ENCODE results near the gene DSCAML1.
"Not testable (repeated sequence)": the region's sequence is repeated elsewhere in the genome, so short reads cannot be mapped to it uniquely, and the experiment has no call there.

DSCAML1 gene

GRCh38 chr11:117766576-117766975 lies 30.4 kb downstream of the DSCAML1 start:
- H3K4me3 ChIP-seq (ENCODE audit: low read depth, low read length): no peak overlapping the region
- no peak for DNase-seq (ENCODE audit: low read depth)
- TF ChIP-seq CTCF (IDR thresholded peaks at IDR 0.05; ENCODE audit: insufficient read depth, low read depth, low read length, missing control alignments): no peak

GRCh38 chr11:117766026-117766425 lies 31.0 kb downstream of the DSCAML1 start:
- DNase-seq (ENCODE audit: low read depth): no peak

GRCh38 chr11:117765068-117765467 lies 31.9 kb downstream of the DSCAML1 start:
- no peak for TF ChIP-seq CTCF (IDR thresholded peaks at IDR 0.05; ENCODE audit: insufficient read depth, low read depth, low read length, missing control alignments)
- H3K4me3 ChIP-seq (ENCODE audit: low read depth, low read length): no peak overlapping the region
- no peak for DNase-seq (ENCODE audit: low read depth)

More at GRCh38 chr11:117766026-117766425, 31.0 kb downstream of the DSCAML1 start:
- H3K4me3 ChIP-seq (ENCODE audit: low read depth, low read length): no peak overlapping the region
- TF ChIP-seq CTCF (IDR thresholded peaks at IDR 0.05; ENCODE audit: insufficient read depth, low read depth, low read length, missing control alignments): no peak

GRCh38 chr11:117763465-117763864 lies 33.6 kb downstream of the DSCAML1 start:
- not testable (repeated sequence) for H3K4me3 ChIP-seq (ENCODE audit: low read depth, low read length); DNase-seq (ENCODE audit: low read depth)

- no peak for TF ChIP-seq CTCF (IDR thresholded peaks at IDR 0.05; ENCODE audit: insufficient read depth, low read depth, low read length, missing control alignments)
- H3K4me3 ChIP-seq (ENCODE audit: low read depth, low read length): no peak overlapping the region
- no peak for DNase-seq (ENCODE audit: low read depth)
These were observed 35.0 kb downstream of the DSCAML1 start for GRCh38 chr11:117761993-117762392.

GRCh38 chr11:117759305-117759704 lies 37.7 kb downstream of the DSCAML1 start:
- TF ChIP-seq CTCF (IDR thresholded peaks at IDR 0.05; ENCODE audit: insufficient read depth, low read depth, low read length, missing control alignments): no peak
- no peak for DNase-seq (ENCODE audit: low read depth)
- H3K4me3 ChIP-seq (ENCODE audit: low read depth, low read length): no peak overlapping the region

- TF ChIP-seq CTCF (IDR thresholded peaks at IDR 0.05; ENCODE audit: insufficient read depth, low read depth, low read length, missing control alignments): no peak
- DNase-seq (ENCODE audit: low read depth): no peak
- H3K4me3 ChIP-seq (ENCODE audit: low read depth, low read length): no peak overlapping the region
These were observed 43.0 kb downstream of the DSCAML1 start for GRCh38 chr11:117754030-117754429.

Data from GM12865 (cell line).